Calu3 (cell line): Measurements from ENCODE around the gene CTRB1. TPM values are rescaled to one million over a fixed set of nuclear protein-coding genes. Genes with fewer than 3 reads are reported as not detected.
A peak's percentile ranks its signal among the peaks of the same experiment; 100 is the strongest.

ENCODE experiments used
- BruUV-seq: library from RNA; stranded (reverse); fragments of 400-500 nt; replicated peaks from 2 replicates; lab custom pipeline; 2021; lab: Mats Ljungman, UMichigan
- CTCF ChIA-PET: fragments of 300-600 bp; sonication (Branson Sonifier 250); formaldehyde crosslinking; loops from one replicate; lab custom pipeline; 2022; ENCODE audit warnings: antibody characterized with exemption; lab: Charles Lee
- DNase-seq: peaks from one replicate; pipeline ENCODE4 v3.0.0; 2022
- H3K27ac Mint-ChIP-seq: one replicate; pipeline ENCODE4 v1.8.0; 2022; ENCODE audit warnings: mixed read lengths; ENCODE audit not compliant: unreplicated experiment
- H3K27me3 Mint-ChIP-seq: one replicate; pipeline ENCODE4 v1.8.0; 2022; ENCODE audit warnings: mixed read lengths; ENCODE audit not compliant: unreplicated experiment
- H3K36me3 Mint-ChIP-seq: one replicate; pipeline ENCODE4 v1.8.0; 2022; ENCODE audit warnings: mild to moderate bottlenecking, moderate library complexity, mixed read lengths; ENCODE audit not compliant: insufficient read depth, unreplicated experiment
- H3K4me1 Mint-ChIP-seq: one replicate; pipeline ENCODE4 v1.8.0; 2022; ENCODE audit warnings: mild to moderate bottlenecking, low read depth, mixed read lengths; ENCODE audit not compliant: unreplicated experiment
- H3K4me3 Mint-ChIP-seq: one replicate; pipeline ENCODE4 v1.8.0; 2022; ENCODE audit warnings: mild to moderate bottlenecking, low read depth, moderate library complexity, mixed read lengths; ENCODE audit not compliant: unreplicated experiment
- H3K9me3 Mint-ChIP-seq: one replicate; pipeline ENCODE4 v1.8.0; 2022; ENCODE audit warnings: low read depth, mixed read lengths; ENCODE audit not compliant: unreplicated experiment
- CTCF ChIP-seq: fragments of 200-600 bp; IDR thresholded peaks from one replicate; pipeline ENCODE4 v1.8.0; 2022; ENCODE audit warnings: antibody characterized with exemption; ENCODE audit not compliant: unreplicated experiment
- intact Hi-C: fragments of 100-400 bp; cut with micrococcal nuclease; formaldehyde crosslinking; loops from one replicate; pipeline ENCODE4 v1.10.0; 2022; ENCODE audit not compliant: unreplicated experiment
- total RNA-seq: library from RNA; stranded (reverse); gene quantifications from 2 replicates; pipeline ENCODE4 v1.2.3, GENCODE V29; 2022

CTRB1 gene
- total RNA-seq, 1 experiment from 2014 or later, result not detected

- H3K4me1 Mint-ChIP-seq, result peaks cover 9% of the 10 kb centered on the region
- no TSS peak for BruUV-seq
- CTCF ChIA-PET, result interaction anchor here (0.8 to 1.6 kb wide), 2 partner anchors 8 to 366 kb away, joined by 3 to 4 read pairs; no protein-coding TSS in a partner anchor
- peaks cover 70% of the 10 kb centered on the region for H3K36me3 Mint-ChIP-seq
- no peaks in the 10 kb centered on the region for H3K9me3 Mint-ChIP-seq
- TF ChIP-seq CTCF, result no peak
- H3K4me3 Mint-ChIP-seq, result no peak overlapping the region
- intact Hi-C loops, result loop anchor here (2.0 kb wide), 1 partner anchor 19 kb away; the partner anchor contains the start of gene CTRB2
- H3K27ac Mint-ChIP-seq, result peak overlapping the region; percentile 17
- peaks cover 26% of the 10 kb centered on the region for H3K27me3 Mint-ChIP-seq
- DNase-seq, result no peak
Observed at GRCh38 chr16:75225678-75226515, 7.1 kb downstream of the CTRB1 start.

DNA sequence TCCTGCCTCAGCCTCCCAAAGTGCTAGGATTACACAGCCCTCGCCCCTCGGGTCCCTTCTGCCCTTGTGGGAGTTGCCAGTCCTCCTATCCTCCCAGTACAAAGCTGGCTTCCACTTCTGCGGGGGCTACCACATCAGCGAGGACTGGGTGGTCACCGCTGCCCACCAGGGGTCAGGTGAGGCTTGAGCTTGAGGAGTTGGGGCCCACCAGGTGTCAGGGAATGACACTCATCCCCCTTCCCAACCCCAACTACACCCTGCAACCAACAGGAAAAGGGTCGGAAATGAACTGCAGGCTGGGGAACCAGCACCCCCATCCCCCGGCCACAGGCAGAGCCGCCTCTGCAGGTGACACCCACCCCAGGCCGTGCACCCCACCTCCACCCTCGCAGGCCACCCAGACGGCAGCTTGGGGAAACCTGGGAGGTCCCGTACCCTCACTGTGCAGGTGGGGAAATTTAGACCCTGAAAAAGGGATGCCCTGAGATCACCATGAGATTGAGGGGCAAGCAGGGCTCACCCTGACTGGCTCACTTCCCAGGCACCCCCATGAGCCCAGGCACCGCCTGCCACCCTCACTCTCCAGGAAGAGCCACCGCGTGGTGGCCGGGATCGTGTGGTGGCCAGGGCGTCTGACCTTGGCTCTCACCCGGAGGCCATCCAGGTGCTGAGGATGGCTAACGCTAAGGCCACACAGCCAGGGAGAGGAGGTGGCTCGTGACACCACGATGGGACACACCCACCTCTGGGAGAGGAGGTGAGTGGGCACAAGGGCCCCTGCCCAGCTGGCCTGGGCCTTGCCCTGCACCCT, 8.0 kb downstream of the CTRB1 start:
- Mint-ChIP-seq H3K27ac (peak overlapping the region; percentile 77), H3K9me3 (no peaks in the 10 kb centered on the region), H3K27me3 (peaks cover 26% of the 10 kb centered on the region), H3K4me3 (no peak overlapping the region), H3K4me1 (peaks cover 9% of the 10 kb centered on the region), H3K36me3 (peaks cover 78% of the 10 kb centered on the region)
- intact Hi-C loops, result no loop called here
- CTCF ChIA-PET, result no interaction called here
- TF ChIP-seq CTCF, result no peak
- no peak for DNase-seq
- BruUV-seq, result no TSS peak

- DNase-seq, result no peak
- H3K27me3 Mint-ChIP-seq, result peaks cover 26% of the 10 kb centered on the region
- peaks cover 9% of the 10 kb centered on the region for H3K4me1 Mint-ChIP-seq
- no peak for TF ChIP-seq CTCF
- peaks cover 85% of the 10 kb centered on the region for H3K36me3 Mint-ChIP-seq
- intact Hi-C loops, result no loop called here
- H3K4me3 Mint-ChIP-seq, result no peak overlapping the region
- CTCF ChIA-PET, result no interaction called here
- BruUV-seq, result no TSS peak
- H3K27ac Mint-ChIP-seq, result peak overlapping the region; percentile 77
- no peaks in the 10 kb centered on the region for H3K9me3 Mint-ChIP-seq
Observed at GRCh38 chr16:75227361-75228142, 8.8 kb downstream of the CTRB1 start.
